ENCODE results near the gene MPC1.
"Not testable (repeated sequence)": the region's sequence is repeated elsewhere in the genome, so short reads cannot be mapped to it uniquely, and the experiment has no call there.

The MPC1 gene

DNA sequence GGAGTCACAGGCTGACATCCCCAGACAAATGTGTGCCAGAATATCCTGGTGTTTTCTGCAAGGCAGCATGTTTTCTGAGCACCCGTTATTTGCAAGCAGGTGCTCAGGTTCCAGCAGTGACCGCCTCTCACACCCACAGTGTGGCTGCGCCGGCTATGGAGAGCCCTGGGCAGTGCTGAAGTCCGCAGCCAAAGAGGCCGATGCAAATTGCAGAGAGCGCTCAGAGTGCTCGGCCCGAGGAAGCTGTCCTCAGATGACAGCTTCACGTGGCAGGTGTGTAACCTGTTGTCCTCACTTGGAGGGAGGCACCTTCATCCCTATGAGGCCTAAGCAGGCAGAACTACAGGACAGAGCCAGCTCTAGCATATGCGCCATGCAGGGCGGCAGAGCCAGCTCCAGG lies 23.5 kb upstream of the MPC1 start:
- no peak for DNase-seq (ENCODE audit: low read depth, low spot score)

DNA sequence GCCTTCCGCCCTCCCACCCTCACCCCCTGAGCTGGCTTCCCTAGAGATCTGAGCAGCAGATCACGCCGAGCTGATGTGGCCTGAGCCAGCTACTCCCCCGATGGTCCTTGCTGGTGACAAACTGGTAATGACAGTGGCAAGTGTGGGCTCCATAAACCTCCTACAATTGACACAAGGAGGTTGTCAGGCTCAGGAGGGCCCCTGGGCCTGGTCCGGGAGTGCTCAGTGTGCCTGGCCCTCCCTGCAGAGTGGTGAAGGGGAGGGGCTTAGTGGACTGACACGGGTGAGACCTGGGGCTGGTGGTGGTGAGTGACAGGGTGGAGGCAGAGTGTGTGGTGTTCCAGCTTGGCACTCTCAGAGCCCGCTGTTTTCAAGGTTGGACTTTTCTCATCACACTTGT lies 22.6 kb upstream of the MPC1 start:
- no peak for DNase-seq (ENCODE audit: low read depth, low spot score)

DNA sequence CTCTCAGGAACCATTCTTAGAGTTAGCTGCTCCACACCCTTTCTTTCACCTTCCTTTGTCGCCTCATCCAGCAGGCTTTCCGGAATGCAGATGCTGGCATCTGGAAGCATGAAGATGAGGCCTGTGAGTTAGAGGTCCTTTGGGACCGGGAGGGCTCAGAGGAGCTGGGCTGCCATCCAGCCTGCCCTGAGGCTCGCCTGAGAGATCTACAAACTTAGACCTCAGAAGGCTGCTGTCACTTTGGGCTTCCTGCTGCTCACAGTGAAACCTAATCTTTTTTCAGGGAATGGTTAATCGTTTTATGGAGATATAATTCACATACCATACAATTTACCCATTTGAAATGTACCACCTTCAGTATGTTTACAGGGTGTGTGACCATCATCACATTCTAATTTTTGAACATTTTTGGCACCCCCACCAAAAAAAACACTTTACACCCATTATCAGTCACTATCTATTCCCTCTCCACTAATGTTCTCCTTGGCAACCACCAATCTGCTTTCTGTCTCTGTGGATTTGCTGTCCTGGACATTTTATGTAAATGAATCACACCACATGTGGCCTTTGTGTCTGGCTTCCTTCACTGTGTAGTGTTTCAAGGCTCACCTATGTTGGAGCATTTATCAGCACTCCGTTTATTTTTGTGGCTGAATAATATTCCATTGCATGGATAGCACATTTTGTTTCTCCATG lies 20.0 kb upstream of the MPC1 start:
- no peak for DNase-seq (ENCODE audit: low read depth, low spot score)

DNA sequence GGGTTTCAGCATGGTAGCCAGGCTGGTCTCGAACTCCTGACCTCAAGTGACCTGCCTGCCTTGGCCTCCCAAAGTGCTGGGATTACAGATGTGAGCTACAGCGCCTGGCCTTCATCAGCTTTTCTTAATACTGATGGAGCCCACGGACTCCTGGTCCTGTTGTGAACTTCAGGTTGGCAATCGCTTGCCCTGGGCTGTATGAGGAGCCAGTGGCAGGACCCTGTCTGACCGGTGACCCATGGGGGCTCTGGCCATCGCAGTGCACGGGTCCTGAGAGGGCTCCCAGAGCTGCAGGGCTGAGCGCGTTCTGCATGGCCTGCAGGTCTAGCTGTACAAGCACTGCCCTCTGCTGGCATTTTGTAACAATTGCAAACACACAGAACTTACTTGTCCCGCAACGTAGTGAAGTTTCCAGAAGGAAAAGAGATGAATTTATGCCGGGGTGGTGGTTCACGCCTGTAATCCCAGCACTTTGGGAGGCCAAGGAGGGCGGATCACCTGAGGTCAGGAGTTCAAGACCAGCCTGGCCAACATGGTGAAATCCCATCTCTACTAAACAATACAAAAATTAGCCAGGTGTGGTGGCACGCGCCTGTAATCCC lies 18.0 kb upstream of the MPC1 start:
- DNase-seq (ENCODE audit: low read depth, low spot score): peak; percentile 57

DNA sequence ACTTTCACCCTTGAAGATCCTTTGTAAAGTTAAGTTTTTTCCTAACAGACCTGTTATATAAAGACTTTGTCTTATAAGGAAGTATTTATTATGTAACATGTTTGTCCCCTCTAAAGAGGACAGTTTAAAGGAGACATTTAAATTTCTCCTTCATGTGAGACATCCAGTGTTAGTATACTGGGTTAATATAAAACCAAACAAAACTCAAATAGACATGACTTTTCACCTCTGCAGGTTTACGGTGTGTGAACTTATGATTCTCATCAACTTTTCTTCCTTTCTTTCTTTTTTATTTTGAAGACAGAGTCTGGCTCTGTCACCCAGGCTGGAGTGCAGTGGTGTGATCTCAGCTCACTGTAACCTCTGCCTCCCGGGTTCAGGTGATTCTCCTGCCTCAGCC lies 17.4 kb upstream of the MPC1 start:
- no peak for DNase-seq (ENCODE audit: low read depth, low spot score)

DNA sequence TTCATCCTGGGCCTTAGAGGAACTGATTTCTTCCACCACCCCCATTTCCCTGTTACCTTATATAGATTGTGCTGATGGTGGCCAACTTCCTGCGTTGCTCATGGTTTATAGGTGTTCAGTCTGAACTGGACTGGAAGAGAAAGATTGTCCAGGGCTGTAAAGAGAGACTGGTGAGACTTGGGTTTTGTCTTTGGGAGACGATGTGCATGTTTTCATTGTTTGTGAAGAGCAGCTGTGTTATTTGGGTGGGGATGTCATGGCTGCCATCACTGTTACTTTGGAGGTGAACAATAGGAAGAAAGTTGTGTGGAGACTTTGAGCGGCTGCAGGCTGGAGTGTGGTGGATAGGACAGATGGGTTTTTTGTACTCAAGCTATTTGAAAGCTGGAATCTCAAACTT lies 15.6 kb upstream of the MPC1 start:
- DNase-seq (ENCODE audit: low read depth, low spot score): no peak

DNA sequence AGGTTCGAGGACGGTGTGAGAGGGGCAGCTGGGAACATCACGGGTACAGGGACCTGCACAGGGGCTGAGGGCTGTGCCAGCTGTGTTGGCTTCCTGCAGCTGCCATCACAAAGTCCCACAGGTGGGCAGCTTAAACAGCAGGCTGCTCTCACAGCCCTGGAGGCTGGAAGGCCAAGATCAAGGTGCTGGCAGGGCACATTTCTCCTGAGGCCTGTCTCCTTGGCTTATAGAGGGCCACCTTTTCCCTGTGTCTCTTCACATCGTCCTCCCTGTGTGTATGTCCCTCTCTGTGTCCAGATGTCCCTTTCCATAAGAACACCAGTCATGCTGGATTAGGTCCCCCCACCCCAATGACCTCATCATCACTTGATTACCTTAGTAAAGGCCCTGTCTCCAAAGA lies 15.1 kb upstream of the MPC1 start:
- DNase-seq (ENCODE audit: low read depth, low spot score): no peak

DNA sequence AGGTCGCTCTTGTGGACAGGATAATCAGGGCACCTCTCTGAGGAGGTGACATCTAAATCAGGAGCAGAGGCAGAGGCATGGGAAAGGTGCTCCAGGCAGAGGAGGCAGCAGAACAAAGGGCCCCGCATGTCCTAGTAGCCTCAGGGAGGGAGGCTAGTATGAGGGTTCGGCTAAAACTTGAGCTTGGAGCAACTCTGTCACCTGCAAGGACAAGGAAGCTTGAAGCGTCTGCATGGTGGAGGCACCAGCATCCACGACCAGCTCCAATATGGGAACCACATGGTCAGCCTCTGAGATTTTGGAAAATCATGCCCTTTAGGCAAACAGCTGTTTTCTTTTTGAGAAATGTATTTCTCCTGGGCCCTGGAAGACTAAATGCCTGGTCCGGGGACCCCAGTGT lies 13.0 kb upstream of the MPC1 start:
- DNase-seq (ENCODE audit: low read depth, low spot score): no peak

DNA sequence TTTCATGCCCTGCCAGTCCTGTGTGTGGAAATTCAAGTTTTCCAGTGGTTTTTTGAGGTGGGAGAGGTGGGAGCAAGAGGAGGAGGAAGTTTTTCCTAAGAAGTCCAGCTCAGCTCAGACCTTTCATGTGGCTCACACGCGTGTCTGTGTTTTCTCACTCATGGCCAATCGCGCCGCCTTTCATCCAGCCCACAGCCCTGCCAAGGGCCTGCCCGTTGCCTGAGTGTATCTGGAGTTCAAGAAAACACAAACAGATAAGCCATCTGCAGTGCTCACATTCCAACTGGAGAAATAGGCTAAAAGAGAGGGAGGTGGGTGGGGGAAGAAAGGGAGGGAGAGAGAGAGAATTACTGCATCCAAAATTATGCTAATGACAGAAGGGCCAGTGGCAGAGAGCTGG lies 12.6 kb upstream of the MPC1 start:
- no peak for DNase-seq (ENCODE audit: low read depth, low spot score)

DNA sequence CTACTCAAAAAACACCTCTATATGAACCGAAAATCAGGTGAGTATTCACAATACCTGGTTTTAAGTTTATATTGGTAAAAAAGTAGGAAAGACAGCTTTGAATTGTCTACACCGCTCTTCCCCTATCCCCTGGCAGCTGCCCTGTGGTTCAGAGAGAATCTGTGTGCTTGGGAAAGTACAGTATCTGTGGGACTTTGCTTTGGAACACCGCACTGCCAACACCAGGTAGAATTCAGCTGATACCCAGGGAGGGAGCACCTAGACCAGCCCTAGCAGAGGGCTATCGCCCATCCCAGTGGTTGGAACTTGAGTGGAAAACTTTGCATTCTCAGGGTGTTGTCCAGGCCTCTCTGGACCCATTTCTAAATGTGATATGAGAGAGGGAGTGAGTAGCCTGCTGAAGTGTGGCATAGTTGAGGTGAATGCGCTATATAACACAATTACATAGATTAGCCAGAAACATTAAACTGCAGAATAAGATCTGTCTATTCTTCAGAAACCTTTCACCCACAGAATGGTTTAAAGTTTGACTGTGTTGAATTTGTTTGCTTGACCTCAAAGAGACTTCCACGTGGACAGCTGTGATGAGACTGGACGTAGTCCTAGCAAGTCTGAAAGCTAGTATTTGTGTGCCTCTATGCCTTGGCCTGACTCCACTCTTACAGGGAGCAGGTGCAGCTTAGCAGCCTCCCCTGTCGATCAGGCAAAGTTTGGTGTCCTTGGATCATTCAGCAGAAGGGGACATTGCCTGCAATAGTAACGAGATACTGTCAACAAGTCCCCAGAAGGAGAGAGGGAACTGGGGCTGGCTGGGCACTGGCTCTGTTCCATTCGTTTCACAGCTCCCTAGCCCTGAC lies 11.5 kb upstream of the MPC1 start:
- no peak for DNase-seq (ENCODE audit: low read depth, low spot score)

DNA sequence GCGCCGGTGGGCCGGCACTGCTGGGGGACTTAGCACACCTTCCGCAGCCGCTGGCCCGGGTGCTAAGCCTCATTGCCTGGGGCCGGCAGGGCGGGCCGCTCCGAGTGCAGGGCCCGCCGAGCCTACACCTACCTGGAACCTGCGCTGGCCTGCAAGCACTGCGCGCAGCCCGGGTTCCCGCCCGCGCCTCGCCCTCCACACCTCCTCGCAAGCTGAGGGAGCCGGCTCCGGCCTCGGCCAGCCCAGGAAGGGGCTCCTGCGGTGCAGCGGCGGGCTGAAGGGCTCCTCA lies 10.7 kb upstream of the MPC1 start:
- DNase-seq (ENCODE audit: low read depth, low spot score): no peak

DNA sequence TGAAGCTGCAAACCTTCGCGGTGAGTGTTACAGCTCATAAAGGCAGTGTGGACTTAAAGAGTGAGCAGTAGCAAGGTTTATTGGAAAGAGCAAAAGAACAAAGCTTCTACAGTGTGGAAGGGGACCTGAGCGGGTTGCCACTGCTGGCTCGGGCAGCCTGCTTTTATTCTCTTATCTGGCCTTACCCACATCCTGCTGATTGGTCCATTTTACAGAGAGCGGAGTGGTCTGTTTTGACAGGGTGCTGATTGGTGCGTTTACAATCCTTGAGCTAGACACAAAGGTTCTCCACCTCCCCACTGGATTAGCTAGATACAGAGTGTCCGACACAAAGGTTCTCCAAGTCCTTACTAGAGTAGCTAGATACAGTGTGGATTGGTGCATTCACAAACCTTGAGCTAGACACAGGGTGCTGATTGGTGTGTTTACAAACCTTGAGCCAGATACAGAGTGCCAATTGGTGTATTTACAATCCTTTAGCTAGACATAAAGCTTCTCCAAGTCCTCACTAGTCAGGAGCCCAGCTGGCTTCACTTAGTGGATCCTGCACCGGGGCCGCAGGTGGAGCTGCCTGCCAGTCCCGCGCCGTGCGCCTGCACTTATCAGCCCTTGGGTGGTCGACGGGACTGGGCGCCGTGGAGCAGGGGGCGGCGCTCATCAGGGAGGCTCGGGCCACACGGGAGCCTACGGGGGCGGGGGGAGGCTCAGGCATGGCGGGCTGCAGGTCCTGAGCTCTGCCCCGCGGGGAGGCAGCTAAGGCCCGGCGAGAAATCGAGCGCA lies 10.2 kb upstream of the MPC1 start:
- DNase-seq (ENCODE audit: low read depth, low spot score): not testable (repeated sequence)

DNA sequence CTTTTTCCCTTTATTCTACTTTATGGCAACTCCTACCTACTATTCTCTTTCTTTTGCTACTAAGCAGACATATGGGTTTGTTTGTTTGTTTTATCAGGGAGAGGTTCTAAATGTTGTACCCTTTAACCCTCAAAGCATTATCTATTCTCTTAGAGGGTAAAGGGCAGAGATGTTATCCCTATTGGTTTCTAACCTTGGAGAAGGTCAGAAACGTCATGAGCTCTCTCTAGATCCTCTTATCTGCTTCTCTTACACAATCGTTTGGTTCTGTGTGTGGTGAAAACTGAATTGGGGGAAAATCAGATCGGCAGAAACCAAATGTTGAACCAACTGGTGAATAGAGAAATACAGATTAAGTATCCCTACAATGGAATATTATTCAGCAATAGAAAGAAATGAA lies 6.4 kb upstream of the MPC1 start:
- DNase-seq (ENCODE audit: low read depth, low spot score): no peak

DNA sequence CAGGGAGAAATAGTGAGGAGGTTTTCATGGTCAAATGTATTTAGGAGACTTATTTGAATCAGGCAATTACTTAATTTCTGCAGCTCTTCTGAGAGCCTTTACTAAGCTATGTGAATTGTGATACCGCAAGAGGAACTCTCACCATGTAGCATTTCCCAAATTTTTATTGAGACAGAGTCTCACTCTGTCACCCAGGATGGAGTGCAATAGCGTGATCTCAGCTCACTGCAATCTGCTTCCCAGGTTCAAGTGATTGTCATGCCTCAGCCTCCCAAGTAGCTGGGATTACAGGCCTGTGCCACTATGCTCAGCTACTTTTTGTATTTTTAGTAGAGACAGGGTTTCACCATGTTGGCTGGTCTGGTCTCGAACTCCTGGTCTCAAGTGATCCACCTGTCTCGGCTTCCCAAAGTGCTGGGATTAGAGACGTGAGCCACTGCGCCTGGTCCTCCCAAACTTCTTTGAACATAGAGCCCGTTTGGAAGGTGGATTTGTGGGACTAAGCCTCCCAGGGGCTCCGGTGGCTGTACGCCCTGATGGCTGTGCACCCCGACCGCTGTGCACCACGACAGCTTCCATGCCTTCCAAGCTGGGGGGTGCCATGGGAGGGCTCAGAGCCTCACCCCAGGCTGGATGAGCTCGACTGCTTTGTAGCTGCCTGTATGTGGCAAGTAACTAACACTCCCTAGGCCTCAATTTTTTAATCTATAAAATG lies 5.7 kb upstream of the MPC1 start:
- DNase-seq (ENCODE audit: low read depth, low spot score): no peak

DNA sequence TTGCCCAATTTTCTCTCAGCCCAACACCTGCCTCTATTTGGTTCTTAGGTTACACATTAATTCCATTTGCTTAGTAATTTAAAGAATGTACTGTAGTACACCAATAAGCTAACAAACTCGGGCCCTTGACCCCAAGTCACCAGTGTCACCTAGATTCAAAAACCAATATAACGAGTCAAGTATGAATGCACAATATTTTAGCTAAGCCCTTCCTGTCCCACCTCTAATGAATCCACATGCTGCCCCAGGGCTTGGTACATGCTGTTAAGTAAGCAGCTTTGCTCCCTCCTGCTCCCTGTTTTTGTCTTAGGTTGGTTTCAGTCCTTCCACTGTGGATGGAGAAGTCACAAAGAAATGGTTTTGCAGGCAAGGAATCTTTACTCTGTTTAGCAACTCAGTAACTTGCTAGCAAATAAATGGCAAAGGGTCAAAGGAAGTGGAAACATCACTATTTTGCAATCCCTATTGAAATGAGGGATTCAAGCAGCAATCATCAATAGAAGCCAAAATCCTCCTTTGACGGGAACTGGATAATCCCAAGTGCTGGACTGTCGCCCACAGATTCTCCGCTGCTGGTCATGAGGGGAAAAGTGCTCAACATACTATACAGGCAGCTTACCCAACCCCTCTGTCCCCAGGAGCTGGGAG lies 5.0 kb upstream of the MPC1 start:
- no peak for DNase-seq (ENCODE audit: low read depth, low spot score)

DNA sequence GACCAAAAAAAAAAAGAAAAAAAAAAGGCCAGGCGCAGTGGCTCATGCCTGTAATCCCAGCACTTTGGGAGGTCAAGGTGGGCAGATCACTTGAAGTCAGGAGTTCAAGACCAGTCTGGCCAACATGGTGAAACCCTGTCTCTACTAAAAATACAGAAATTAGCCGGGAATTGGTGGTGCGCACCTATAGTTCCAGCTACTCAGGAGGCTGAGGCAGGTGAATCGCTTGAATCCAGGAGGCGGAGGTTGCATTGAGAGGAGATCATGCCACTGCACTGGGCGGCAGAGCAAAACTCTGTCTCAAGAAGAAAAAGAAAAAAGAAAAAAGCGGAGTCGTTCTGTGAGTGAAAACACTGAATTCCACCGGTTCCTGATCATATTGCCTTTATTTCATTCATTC lies 4.4 kb upstream of the MPC1 start:
- not testable (repeated sequence) for DNase-seq (ENCODE audit: low read depth, low spot score)

DNA sequence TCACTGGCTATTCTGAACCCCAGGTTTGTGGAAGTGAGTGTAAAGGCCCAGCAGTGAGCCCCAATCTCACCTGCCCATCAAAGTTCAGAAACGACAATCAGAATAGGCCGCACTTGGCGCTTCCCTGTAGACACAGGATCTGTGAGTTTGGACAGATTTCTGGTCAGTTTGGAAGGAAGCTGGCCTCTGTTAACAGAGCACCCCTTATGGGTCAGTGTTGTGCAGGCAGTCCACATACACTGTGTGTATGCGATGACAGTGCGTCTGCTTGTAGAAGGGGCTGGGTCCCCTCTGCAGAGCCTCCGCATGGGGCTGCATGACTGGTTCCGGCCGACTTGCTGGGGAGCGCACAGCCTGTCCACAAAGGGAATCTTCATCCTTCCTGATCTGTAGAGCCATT lies 3.4 kb upstream of the MPC1 start:
- DNase-seq (ENCODE audit: low read depth, low spot score): no peak

DNA sequence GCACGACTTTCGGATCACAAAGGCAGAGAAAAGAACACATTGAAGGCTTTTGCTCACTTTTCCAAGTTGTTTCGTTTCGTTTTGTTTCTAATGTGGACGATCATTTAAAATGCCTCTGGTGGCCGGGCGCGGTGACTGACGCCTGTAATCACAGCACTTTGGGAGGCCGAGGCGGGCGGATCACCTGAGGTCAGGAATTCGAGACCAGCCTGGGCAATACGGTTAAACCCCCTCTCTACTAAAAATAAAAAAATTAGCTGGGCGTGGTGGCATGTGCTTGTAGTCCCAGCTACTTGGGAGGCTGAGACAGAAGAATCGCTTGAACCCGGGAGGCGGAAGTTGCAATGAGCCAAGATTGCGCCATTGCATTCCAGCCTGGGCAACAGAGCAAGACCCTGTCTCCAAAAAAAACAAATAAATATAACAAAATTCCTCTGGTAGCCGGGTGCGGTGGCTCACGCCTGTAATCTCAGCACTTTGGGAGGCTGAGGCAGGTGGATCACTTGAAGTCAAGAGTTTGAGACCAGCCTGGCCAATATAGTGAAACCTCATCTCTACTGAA lies 1.1 kb upstream of the MPC1 start:
- DNase-seq (ENCODE audit: low read depth, low spot score): not testable (repeated sequence)

DNA sequence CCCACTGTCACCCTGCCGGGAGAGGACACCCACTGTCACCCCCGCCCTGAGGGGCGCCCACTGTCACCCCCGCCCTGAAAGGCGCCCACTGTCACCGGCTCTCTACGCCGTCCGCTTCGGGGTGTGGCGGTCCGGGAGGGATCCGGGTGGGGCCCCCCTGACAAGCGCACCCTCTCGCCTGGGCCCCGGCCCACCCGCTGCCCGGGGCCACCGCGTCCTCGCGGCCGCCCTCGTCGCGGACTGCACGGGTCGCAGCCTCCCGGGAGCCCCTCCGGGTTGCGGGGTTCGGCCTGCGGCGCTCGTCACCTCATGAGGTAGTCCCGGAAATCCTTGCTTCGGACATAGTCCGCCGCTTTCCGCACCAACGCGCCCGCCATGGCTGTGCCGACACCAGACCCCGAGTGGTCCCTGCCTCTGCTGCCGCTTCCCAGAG lies 224 bp downstream of the MPC1 start:
- DNase-seq (ENCODE audit: low read depth, low spot score): no peak

DNA sequence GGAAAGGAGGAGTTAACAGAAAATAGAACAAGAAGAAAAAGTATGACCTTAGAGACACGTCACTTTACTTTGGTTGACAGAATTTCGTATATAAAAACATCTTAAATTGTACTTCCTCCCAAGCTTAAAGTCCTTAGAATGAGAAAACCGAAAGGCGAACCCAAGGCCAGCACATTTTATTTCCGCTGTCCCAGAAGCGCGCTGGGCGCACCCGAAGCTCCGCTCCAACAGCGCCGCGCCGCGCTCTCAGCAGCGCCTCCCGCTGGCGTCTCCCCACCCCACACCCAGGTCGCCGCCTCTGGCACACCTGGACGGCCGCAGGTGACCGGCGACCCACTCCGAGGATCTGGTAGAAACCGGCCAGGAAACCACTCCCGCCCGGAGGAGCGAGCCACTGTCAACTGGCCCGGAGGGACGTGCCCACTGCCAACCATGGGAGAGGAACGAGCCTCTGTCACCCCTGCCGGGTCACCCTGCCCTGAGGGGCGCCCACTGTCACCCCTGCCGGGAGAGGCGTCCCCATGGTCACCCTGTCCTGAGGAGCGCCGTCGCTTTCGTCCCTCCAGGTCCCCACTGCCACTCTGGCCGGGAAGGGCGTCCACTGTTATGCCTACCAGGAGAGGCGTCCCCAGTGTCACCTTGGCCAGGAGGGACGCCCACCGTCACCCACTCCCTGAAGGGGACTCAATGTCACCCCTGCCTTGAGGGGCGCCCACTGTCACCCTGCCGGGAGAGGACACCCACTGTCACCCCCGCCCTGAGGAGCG lies 824 bp downstream of the MPC1 start:
- no peak for DNase-seq (ENCODE audit: low read depth, low spot score)

Data from iPS DF 19.7 (cell line).